HEK293 (cell line): ENCODE data around the gene F10.

ENCODE experiments used
- CTCF ChIA-PET: fragments of 350-600 bp; formaldehyde crosslinking; extraction: SDS; loops from one replicate; lab custom pipeline; 2021; ENCODE audit warnings: antibody characterized with exemption; lab: Yijun Ruan, JAX
- POLR2A ChIA-PET: fragments of 300-600 bp; formaldehyde crosslinking; extraction: SDS; loops from one replicate; lab custom pipeline; 2020; ENCODE audit warnings: antibody characterized with exemption, inconsistent platforms; lab: Yijun Ruan, JAX
- H3K27ac ChIP-seq: fragments of 200-500 bp; sonication (Bioruptor generic); 2 replicates; pipeline ENCODE4 v1.5.1; 2014; ENCODE audit warnings: low read depth, low read length, control low read depth, inconsistent platforms; ENCODE audit errors: extremely low read depth
- H3K36me3 ChIP-seq, 2 experiments: fragments of 200-500 bp in 1 of 2; sonication (Bioruptor generic) in 1 of 2; 1 replicate in 1 of 2; 2 replicates in 1 of 2; pipeline ENCODE4 v1.5.1; 2014 to 2017; ENCODE audit warnings: inconsistent platforms in 2 of 2, low read length in 2 of 2; ENCODE audit not compliant: control insufficient read depth in 2 of 2, insufficient read depth in 1 of 2
- H3K4me1 ChIP-seq: fragments of 200-500 bp; sonication (Bioruptor generic); 2 replicates; pipeline ENCODE4 v1.5.1; 2014; ENCODE audit warnings: mild to moderate bottlenecking, low read length, inconsistent platforms; ENCODE audit not compliant: control insufficient read depth, insufficient read depth
- H3K4me3 ChIP-seq: 2 replicates; pipeline ENCODE4 v1.5.1; 2011; ENCODE audit warnings: low read depth, mild to moderate bottlenecking, control low read depth, low read length, moderate library complexity
- H3K9me3 ChIP-seq: fragments of 200-500 bp; sonication (Bioruptor generic); 2 replicates; pipeline ENCODE4 v1.5.1; 2014; ENCODE audit warnings: low read depth, low read length, inconsistent platforms; ENCODE audit not compliant: control insufficient read depth, insufficient read depth
- GLIS1 ChIP-seq: fragments of 450-650 bp; formaldehyde crosslinking; IDR thresholded peaks from 2 replicates; pipeline ENCODE4 v1.5.1; 2016; ENCODE audit warnings: missing biosample characterization, missing genetic modification characterization
- KLF7 ChIP-seq: fragments of 450-650 bp; formaldehyde crosslinking; IDR thresholded peaks from 2 replicates; pipeline ENCODE4 v1.5.1; 2016; ENCODE audit warnings: missing biosample characterization, missing genetic modification characterization, borderline replicate concordance
- KLF8 ChIP-seq: fragments of 450-650 bp; formaldehyde crosslinking; IDR thresholded peaks from 2 replicates; pipeline ENCODE4 v1.5.1; 2016; ENCODE audit warnings: missing biosample characterization, missing genetic modification characterization
- SP2 ChIP-seq: fragments of 450-650 bp; formaldehyde crosslinking; IDR thresholded peaks from 2 replicates; pipeline ENCODE4 v1.5.1; 2016; ENCODE audit warnings: missing biosample characterization, missing genetic modification characterization
- ZBTB1 ChIP-seq: fragments of 450-650 bp; formaldehyde crosslinking; IDR thresholded peaks from 2 replicates; pipeline ENCODE4 v1.5.1; 2016; ENCODE audit warnings: missing biosample characterization, missing genetic modification characterization
- ZBTB17 ChIP-seq: fragments of 450-650 bp; formaldehyde crosslinking; IDR thresholded peaks from 2 replicates; pipeline ENCODE4 v1.5.1; 2016; ENCODE audit warnings: missing biosample characterization, missing genetic modification characterization
- ZBTB20 ChIP-seq: fragments of 450-650 bp; formaldehyde crosslinking; IDR thresholded peaks from 2 replicates; pipeline ENCODE4 v1.5.1; 2016; ENCODE audit warnings: missing biosample characterization, missing genetic modification characterization
- ZBTB21 ChIP-seq: fragments of 450-650 bp; formaldehyde crosslinking; IDR thresholded peaks from 2 replicates; pipeline ENCODE4 v1.5.1; 2017; ENCODE audit warnings: missing biosample characterization, missing genetic modification characterization
- ZIC2 ChIP-seq: fragments of 450-650 bp; formaldehyde crosslinking; IDR thresholded peaks from 2 replicates; pipeline ENCODE4 v1.5.1; 2016; ENCODE audit warnings: missing biosample characterization, missing genetic modification characterization
- ZNF138 ChIP-seq: fragments of 450-650 bp; formaldehyde crosslinking; IDR thresholded peaks from 2 replicates; pipeline ENCODE4 v1.5.1; 2016; ENCODE audit warnings: missing biosample characterization, missing genetic modification characterization, borderline replicate concordance
- ZNF155 ChIP-seq: fragments of 450-650 bp; formaldehyde crosslinking; IDR thresholded peaks from 2 replicates; pipeline ENCODE4 v1.5.1; 2016; ENCODE audit warnings: missing biosample characterization, missing genetic modification characterization
- ZNF292 ChIP-seq: fragments of 450-650 bp; formaldehyde crosslinking; IDR thresholded peaks from 2 replicates; pipeline ENCODE4 v1.5.1; 2016; ENCODE audit warnings: low read depth, missing biosample characterization, missing genetic modification characterization, borderline replicate concordance
- ZNF341 ChIP-seq: fragments of 450-650 bp; formaldehyde crosslinking; IDR thresholded peaks from 2 replicates; pipeline ENCODE4; 2016; ENCODE audit warnings: low read depth, missing biosample characterization, missing genetic modification characterization
- ZNF394 ChIP-seq: fragments of 450-650 bp; formaldehyde crosslinking; IDR thresholded peaks from 2 replicates; pipeline ENCODE4 v1.5.1; 2016; ENCODE audit warnings: missing biosample characterization, missing genetic modification characterization, mild to moderate bottlenecking, moderate library complexity, borderline replicate concordance
- ZNF416 ChIP-seq: fragments of 450-650 bp; formaldehyde crosslinking; IDR thresholded peaks from 2 replicates; pipeline ENCODE4 v1.5.1; 2016; ENCODE audit warnings: missing biosample characterization, missing genetic modification characterization
- ZNF423 ChIP-seq: fragments of 450-650 bp; formaldehyde crosslinking; IDR thresholded peaks from 2 replicates; pipeline ENCODE4 v1.5.1; 2016; ENCODE audit warnings: missing biosample characterization, missing genetic modification characterization
- ZNF555 ChIP-seq: fragments of 450-650 bp; formaldehyde crosslinking; conservative IDR thresholded peaks from 2 replicates; pipeline ENCODE4 v1.5.1; 2017; ENCODE audit warnings: missing biosample characterization, mild to moderate bottlenecking, missing genetic modification characterization, inconsistent platforms
- ZNF560 ChIP-seq: fragments of 450-650 bp; formaldehyde crosslinking; IDR thresholded peaks from 2 replicates; pipeline ENCODE4 v1.5.1; 2017; ENCODE audit warnings: missing biosample characterization, missing genetic modification characterization, borderline replicate concordance
- ZNF585B ChIP-seq: fragments of 450-650 bp; formaldehyde crosslinking; IDR thresholded peaks from 2 replicates; pipeline ENCODE4 v1.5.1; 2016; ENCODE audit warnings: missing biosample characterization, missing genetic modification characterization
- ZNF792 ChIP-seq: fragments of 450-650 bp; formaldehyde crosslinking; IDR thresholded peaks from 2 replicates; pipeline ENCODE4 v1.5.1; 2016; ENCODE audit warnings: missing biosample characterization, missing genetic modification characterization
- ZNF837 ChIP-seq: fragments of 450-650 bp; formaldehyde crosslinking; IDR thresholded peaks from 2 replicates; pipeline ENCODE4 v1.5.1; 2016; ENCODE audit warnings: missing biosample characterization, missing genetic modification characterization
- TF ChIP-seq, protein P1 (sequence below): fragments of 450-650 bp; formaldehyde crosslinking; IDR thresholded peaks from 2 replicates; pipeline ENCODE4 v1.5.1; 2017; ENCODE audit warnings: missing biosample characterization, missing genetic modification characterization

The F10 gene

DNA sequence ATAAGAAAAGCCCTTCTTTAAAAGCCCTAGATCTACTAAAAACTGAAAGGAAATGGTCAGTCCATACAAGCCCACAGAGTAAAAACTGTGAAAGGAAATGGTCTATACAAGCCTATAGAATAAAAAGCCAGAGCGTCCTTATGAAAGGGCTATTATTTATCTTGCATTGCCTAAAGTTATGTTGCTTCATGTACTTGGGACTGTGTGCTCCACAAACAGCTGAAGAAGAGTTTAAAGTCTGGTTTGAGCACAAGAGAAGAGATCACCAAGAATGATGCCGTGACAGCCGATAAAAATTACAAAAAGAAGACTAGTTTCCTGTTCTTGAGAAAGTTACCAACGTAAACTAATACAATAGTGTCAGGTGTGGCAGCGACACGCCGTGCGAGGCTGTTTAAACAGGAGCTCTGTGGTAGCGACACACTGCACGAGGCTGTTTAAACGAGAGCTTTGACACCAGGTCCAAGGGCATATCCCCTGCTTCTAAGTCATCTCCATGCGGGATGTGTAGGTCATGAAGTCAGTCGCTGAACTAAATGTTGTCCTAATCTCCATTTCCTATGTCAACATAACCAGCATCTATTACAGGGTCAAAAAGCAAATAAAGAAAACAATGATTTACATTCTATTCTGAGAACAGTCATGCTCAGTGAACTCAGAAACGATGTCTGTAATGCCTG is 61.0 kb downstream of the F10 start (continued):
- TF ChIP-seq, protein P1, sequence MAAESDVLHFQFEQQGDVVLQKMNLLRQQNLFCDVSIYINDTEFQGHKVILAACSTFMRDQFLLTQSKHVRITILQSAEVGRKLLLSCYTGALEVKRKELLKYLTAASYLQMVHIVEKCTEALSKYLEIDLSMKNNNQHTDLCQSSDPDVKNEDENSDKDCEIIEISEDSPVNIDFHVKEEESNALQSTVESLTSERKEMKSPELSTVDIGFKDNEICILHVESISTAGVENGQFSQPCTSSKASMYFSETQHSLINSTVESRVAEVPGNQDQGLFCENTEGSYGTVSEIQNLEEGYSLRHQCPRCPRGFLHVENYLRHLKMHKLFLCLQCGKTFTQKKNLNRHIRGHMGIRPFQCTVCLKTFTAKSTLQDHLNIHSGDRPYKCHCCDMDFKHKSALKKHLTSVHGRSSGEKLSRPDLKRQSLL (tag by site-specific recombination) = no peak
- no peak for TF ChIP-seq ZBTB17 (tag by site-specific recombination)
- TF ChIP-seq ZNF585B (tag by site-specific recombination) = no peak
- TF ChIP-seq ZNF560 = no peak
- TF ChIP-seq KLF7 (tag by site-specific recombination) = no peak
- TF ChIP-seq ZNF155 (tag by site-specific recombination) = no peak
- no peak for TF ChIP-seq KLF8

DNA sequence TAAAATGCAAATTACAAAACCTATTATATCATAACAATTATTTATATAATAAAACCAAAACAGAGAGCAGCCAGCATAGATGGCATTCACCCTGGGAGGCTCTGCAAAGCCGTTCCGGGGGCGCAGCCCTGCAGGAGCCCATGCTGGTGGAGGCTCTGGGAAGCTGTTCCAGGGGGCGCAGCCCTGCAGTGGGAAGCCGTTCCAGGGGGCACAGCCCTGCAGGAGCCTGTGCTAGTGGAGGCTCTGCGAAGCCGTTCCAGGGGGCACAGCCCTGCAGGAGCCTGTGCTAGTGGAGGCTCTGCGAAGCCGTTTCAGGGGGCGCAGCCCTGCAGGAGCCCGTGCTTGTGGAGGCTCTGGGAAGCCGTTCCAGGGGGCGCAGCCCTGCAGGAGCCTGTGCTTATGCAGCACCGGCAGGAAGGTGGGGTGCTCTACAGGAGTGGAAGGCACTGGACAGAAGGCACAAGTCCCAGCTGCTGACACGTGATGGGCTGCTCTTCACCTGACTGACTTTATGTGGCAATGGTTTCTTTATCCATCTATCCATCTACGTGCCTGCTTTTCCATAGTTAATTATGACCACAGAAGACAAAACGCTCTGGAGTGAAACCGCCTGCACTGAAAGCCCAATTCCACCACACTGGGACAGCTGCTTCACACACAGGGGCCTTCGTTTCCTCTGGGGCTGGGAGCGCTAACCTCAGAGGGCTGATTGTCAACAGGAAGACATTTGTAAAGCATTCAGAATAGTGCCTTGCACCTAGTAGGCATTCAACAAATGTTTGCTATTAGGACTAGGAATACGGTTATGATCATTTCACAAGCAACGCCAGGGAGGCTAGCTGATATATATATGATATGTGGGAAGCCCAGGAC is 62.2 kb downstream of the F10 start:
- peaks cover 4 to 68% of the 10 kb centered on the region in 2 experiments for H3K36me3 ChIP-seq
- POLR2A ChIA-PET = interaction anchor here (0.5 kb wide), 1 partner anchor 114 kb away, joined by 3 read pairs; no protein-coding TSS in a partner anchor
- H3K27ac ChIP-seq = no peak overlapping the region
- TF ChIP-seq SP2 (tag by site-specific recombination) (no peak), GLIS1 (tag by site-specific recombination) (peak; percentile 63), ZIC2 (tag by site-specific recombination) (peak; percentile 68), ZNF341 (tag by site-specific recombination) (peak; percentile 31; the same call in 1 of the 2 replicates)
- TF ChIP-seq, all 188 proteins: peak for 3
- H3K4me1 ChIP-seq = no peaks in the 10 kb centered on the region
- CTCF ChIA-PET = interaction anchor here (0.7 kb wide), 1 partner anchor 242 kb away, joined by 4 read pairs; no protein-coding TSS in a partner anchor
- H3K9me3 ChIP-seq = no peaks in the 10 kb centered on the region
- H3K4me3 ChIP-seq = no peak overlapping the region

DNA sequence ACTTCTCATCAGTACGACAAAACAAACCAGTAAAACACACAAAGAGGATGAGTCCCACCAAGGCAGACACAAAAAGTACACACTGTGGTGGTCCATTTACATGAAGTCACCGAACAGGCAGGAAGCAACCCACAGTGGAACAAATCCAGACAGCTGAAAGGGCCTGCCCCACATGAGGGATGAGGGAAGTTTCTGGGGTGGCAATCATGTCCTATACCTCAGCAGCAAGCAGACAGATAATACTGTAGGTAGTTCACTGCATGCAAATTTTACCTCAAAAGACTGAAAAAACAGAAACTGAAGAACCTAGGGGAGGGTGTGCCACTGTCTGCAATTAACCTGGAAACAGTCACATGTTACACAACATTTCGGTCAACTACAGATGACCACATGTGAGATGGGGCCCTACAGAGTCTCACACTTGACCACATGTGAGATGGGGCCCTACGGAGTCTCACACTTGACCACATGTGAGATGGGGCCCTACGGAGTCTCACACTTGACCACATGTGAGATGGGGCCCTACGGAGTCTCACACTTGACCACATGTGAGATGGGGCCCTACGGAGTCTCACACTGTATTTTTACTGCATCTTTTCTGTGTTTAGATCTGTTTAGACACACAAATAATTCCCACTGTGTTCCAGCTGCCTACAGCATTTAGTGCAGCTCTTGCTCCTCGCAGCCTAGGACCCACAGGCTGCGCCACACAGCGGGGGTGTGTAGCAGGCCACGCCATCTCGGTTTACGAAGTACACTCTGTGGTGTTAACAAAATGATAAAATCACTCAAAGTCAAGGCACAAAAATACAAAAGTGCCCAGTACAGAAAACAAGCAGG is 63.7 kb downstream of the F10 start:
- no peaks in the 10 kb centered on the region for H3K9me3 ChIP-seq
- peaks cover 4 to 63% of the 10 kb centered on the region in 2 experiments for H3K36me3 ChIP-seq
- no peak overlapping the region for H3K4me3 ChIP-seq
- ChIA-PET CTCF (no interaction called here), POLR2A (interaction anchor here (1.3 kb wide), 1 partner anchor 22 kb away, joined by 6 read pairs; the partner anchor contains the start of gene PCID2)
- H3K27ac ChIP-seq = no peak overlapping the region
- no peaks in the 10 kb centered on the region for H3K4me1 ChIP-seq
- TF ChIP-seq ZNF416 (tag by site-specific recombination) = no peak
- TF ChIP-seq ZNF138 (tag by site-specific recombination) = no peak
- TF ChIP-seq ZNF394 (tag by site-specific recombination) = no peak
- TF ChIP-seq ZBTB21 (tag by site-specific recombination) = no peak
- TF ChIP-seq ZNF837 (tag by site-specific recombination) = no peak
- no peak for TF ChIP-seq ZNF555 (tag by site-specific recombination)
- no peak for TF ChIP-seq ZBTB20 (tag by site-specific recombination)
- TF ChIP-seq ZNF423 (tag by site-specific recombination) = no peak
- no peak for TF ChIP-seq ZNF792
- TF ChIP-seq ZBTB1 (tag by site-specific recombination) = no peak
- TF ChIP-seq ZNF292 (tag by site-specific recombination) = no peak
